Muscle layer of duodenum (tissue), 2 donors: ENCODE results near the gene SAV1.
A peak's percentile ranks its signal among the peaks of the same experiment; 100 is the strongest.
"Not testable (repeated sequence)": the region's sequence is repeated elsewhere in the genome, so short reads cannot be mapped to it uniquely, and the experiment has no call there.

Source experiments
- H3K27ac ChIP-seq: one replicate; pipeline ENCODE4 v1.7.0; 2013; ENCODE audit warnings: mild to moderate bottlenecking, low read length
- H3K27me3 ChIP-seq: one replicate; pipeline ENCODE4 v1.7.0; 2013; ENCODE audit warnings: low read depth, mild to moderate bottlenecking, control low read depth, low read length
- H3K36me3 ChIP-seq, 2 donors: one replicate each; pipeline ENCODE4 v1.7.0; 2013; ENCODE audit warnings: low read length in 2 of 2, control low read depth in 1 of 2, mild to moderate bottlenecking in 1 of 2; ENCODE audit not compliant: insufficient read depth in 2 of 2, control insufficient read depth in 1 of 2
- H3K4me1 ChIP-seq, 2 donors: one replicate each; pipeline ENCODE4 v1.7.0; 2013; ENCODE audit warnings: low read length in 2 of 2, mild to moderate bottlenecking in 2 of 2, control low read depth in 1 of 2, moderate library complexity in 1 of 2; ENCODE audit not compliant: insufficient read depth in 2 of 2, control insufficient read depth in 1 of 2
- H3K4me3 ChIP-seq, 2 donors: one replicate each; pipeline ENCODE4 v1.7.0; 2013; ENCODE audit warnings: low read length in 2 of 2, low read depth in 1 of 2, mild to moderate bottlenecking in 1 of 2
- H3K9me3 ChIP-seq, 2 donors: one replicate each; pipeline ENCODE4 v1.7.0; 2013; ENCODE audit warnings: low read length in 2 of 2, control low read depth in 1 of 2, mild to moderate bottlenecking in 1 of 2; ENCODE audit not compliant: control insufficient read depth in 1 of 2
- donor health status: healthy.

The SAV1 gene

GRCh38 chr14:50659327-50659974, 8.7 kb downstream of the SAV1 start:
- Histone ChIP-seq H3K4me3 (no peak overlapping the region), H3K36me3 (no peaks in the 10 kb centered on the region), H3K9me3 (no peaks in the 10 kb centered on the region), H3K27me3 (no peaks in the 10 kb centered on the region), H3K27ac (no peak overlapping the region), H3K4me1 (peaks cover 0 to 7% of the 10 kb centered on the region in 2 donors)

GRCh38 chr14:50658203-50658602, 9.9 kb downstream of the SAV1 start:
- H3K27ac ChIP-seq, result peak overlapping the region; percentile 61

GRCh38 chr14:50657753-50658152, 10.4 kb downstream of the SAV1 start:
- Histone ChIP-seq H3K4me3 (peak overlapping the region in 1 of 2 donors; percentile 1), H3K36me3 (no peaks in the 10 kb centered on the region), H3K4me1 (peaks cover 0 to 7% of the 10 kb centered on the region in 2 donors), H3K27me3 (no peaks in the 10 kb centered on the region), H3K9me3 (no peaks in the 10 kb centered on the region), H3K27ac (peak overlapping the region; percentile 61)

More at GRCh38 chr14:50658203-50658602, 9.9 kb downstream of the SAV1 start:
- peaks cover 0 to 7% of the 10 kb centered on the region in 2 donors for H3K4me1 ChIP-seq
- no peaks in the 10 kb centered on the region for H3K27me3 ChIP-seq
- peak overlapping the region in 1 of 2 donors; percentile 1 for H3K4me3 ChIP-seq
- no peaks in the 10 kb centered on the region for H3K36me3 ChIP-seq
- H3K9me3 ChIP-seq, result no peaks in the 10 kb centered on the region

- no peak overlapping the region for H3K4me3 ChIP-seq
- no peaks in the 10 kb centered on the region for H3K27me3 ChIP-seq
- peaks cover 0 to 7% of the 10 kb centered on the region in 2 donors for H3K4me1 ChIP-seq
- H3K27ac ChIP-seq, result no peak overlapping the region
- H3K36me3 ChIP-seq, result no peaks in the 10 kb centered on the region
- no peaks in the 10 kb centered on the region for H3K9me3 ChIP-seq
Measured at GRCh38 chr14:50656776-50657175, 11.3 kb downstream of the SAV1 start.

GRCh38 chr14:50649691-50650090, 18.4 kb downstream of the SAV1 start:
- Histone ChIP-seq H3K9me3 (no peaks in the 10 kb centered on the region), H3K27me3 (no peaks in the 10 kb centered on the region), H3K4me1 (no peaks in the 10 kb centered on the region), H3K27ac (no peak overlapping the region), H3K36me3 (peaks cover under 1 to 1% of the 10 kb centered on the region in 2 donors), H3K4me3 (no peak overlapping the region)

- Histone ChIP-seq H3K27ac (no peak overlapping the region), H3K4me3 (no peak overlapping the region), H3K4me1 (no peaks in the 10 kb centered on the region), H3K27me3 (no peaks in the 10 kb centered on the region), H3K36me3 (peaks cover 5% of the 10 kb centered on the region in 2 donors), H3K9me3 (no peaks in the 10 kb centered on the region)
Measured at GRCh38 chr14:50647753-50648152, 20.4 kb downstream of the SAV1 start.

- Histone ChIP-seq H3K27ac (no peak overlapping the region), H3K4me1 (no peaks in the 10 kb centered on the region), H3K4me3 (no peak overlapping the region), H3K9me3 (no peaks in the 10 kb centered on the region), H3K27me3 (no peaks in the 10 kb centered on the region), H3K36me3 (peaks cover 5% of the 10 kb centered on the region in 2 donors)
Measured at GRCh38 chr14:50647282-50647681, 20.8 kb downstream of the SAV1 start.

- H3K27me3 ChIP-seq, result no peaks in the 10 kb centered on the region
- H3K4me1 ChIP-seq, result peaks cover 4 to 6% of the 10 kb centered on the region in 2 donors
- no peak overlapping the region for H3K27ac ChIP-seq
- H3K9me3 ChIP-seq, result no peaks in the 10 kb centered on the region
- H3K4me3 ChIP-seq, result no peak overlapping the region
- H3K36me3 ChIP-seq, result peaks cover 4 to 6% of the 10 kb centered on the region in 2 donors
Measured at GRCh38 chr14:50635141-50635540, 33.0 kb downstream of the SAV1 start.

GRCh38 chr14:50633954-50634353, 34.2 kb downstream of the SAV1 start:
- Histone ChIP-seq H3K27me3 (no peaks in the 10 kb centered on the region), H3K4me3 (no peak overlapping the region), H3K9me3 (no peaks in the 10 kb centered on the region), H3K4me1 (peaks cover 4 to 6% of the 10 kb centered on the region in 2 donors), H3K27ac (no peak overlapping the region), H3K36me3 (peaks cover 4 to 6% of the 10 kb centered on the region in 2 donors)

- Histone ChIP-seq H3K27me3 (no peaks in the 10 kb centered on the region), H3K4me1 (peaks cover 0 to 6% of the 10 kb centered on the region in 2 donors), H3K9me3 (no peaks in the 10 kb centered on the region), H3K4me3 (no peak overlapping the region), H3K36me3 (peaks cover 6 to 15% of the 10 kb centered on the region in 2 donors), H3K27ac (no peak overlapping the region)
Measured at GRCh38 chr14:50631408-50631821, 36.7 kb downstream of the SAV1 start.

GRCh38 chr14:50624947-50625346, 43.2 kb downstream of the SAV1 start:
- H3K27ac ChIP-seq, H3K4me3 ChIP-seq, H3K27me3 ChIP-seq, H3K9me3 ChIP-seq, H3K4me1 ChIP-seq: not testable (repeated sequence)
- H3K36me3 ChIP-seq, result peaks cover 8 to 11% of the 10 kb centered on the region in 2 donors

GRCh38 chr14:50624447-50624846, 43.7 kb downstream of the SAV1 start:
- Histone ChIP-seq H3K27ac (no peak overlapping the region), H3K36me3 (peaks cover 8 to 11% of the 10 kb centered on the region in 2 donors), H3K4me1 (no peaks in the 10 kb centered on the region), H3K4me3 (no peak overlapping the region), H3K9me3 (no peaks in the 10 kb centered on the region), H3K27me3 (no peaks in the 10 kb centered on the region)
